Measurements from ENCODE around the gene MRPL52.
"Not testable (repeated sequence)": the region's sequence is repeated elsewhere in the genome, so short reads cannot be mapped to it uniquely, and the experiment has no call there.

MRPL52 gene

DNA sequence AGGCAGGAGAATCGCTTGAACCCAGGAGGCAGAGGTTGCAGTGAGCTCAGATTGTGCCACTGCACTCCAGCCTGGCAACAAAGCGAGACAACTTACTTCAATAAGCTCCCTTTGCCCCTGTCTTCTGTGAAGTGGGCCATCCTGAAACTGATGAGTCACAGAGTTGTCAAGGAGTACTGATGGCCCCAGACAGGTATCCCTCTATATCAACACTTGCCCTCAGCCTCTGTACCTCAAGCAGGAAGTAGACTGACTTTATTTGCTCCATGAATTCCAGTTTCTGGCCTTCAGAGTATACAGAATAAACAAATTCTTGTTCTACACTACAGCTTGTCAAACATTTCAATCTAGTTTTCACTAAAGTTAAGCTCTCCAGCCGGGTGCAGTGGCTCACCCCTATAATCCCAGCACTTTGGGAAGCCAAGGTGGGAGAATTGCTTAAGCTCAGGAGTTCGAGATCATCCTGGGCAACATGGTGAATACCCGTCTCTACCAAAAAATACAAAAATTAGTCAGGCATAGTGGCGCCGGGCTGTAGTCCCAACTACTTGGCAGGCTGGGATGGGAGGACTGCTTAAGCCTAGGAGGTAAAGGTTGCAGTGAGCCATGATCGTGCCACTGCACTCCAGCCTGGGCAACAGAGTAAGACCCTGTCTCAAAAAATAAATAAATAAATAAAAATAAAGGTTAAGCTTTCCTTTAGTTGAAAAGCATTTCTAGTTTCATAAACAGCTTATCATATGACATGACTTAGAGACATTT, 25.5 kb downstream of the MRPL52 start:
- DNase-seq: no peak

DNA sequence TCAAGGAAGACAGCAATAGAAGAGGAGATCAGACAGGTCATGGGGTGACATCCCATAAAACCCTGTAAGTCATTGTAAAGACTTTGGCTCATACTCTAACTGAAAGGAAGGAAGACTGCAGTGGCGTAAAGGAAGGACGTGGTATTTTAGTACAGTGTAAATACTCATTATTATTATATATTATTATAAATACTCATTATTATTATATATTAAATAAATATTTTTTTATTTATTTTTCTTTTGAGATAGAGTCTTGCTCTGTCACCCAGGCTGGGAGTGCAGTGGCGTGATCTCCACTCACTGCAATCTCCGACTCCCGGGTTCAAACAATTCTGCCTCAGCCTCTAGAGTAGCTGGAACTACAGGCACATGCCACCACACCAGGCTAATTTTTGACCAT, 26.7 kb downstream of the MRPL52 start:
- DNase-seq: no peak

DNA sequence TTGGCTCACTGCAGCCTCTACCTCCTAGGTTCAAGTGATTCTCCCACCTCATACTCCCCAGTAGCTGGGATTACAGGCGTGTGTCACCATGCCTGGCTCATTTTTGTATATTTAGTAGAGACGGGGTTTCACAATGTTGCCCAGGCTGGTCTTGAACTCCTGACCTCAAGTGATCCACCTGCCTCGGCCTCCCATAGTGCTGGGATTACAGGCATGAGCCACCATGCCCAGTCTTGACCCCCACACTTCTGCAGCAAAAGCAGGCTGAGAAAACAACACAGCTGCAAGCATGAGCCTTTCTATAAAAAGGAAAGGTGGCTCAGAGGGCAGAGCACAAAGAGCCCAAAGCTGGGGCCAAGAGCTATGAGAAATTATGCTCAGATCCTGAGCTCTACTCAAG, 30.7 kb downstream of the MRPL52 start:
- DNase-seq: not testable (repeated sequence)

DNA sequence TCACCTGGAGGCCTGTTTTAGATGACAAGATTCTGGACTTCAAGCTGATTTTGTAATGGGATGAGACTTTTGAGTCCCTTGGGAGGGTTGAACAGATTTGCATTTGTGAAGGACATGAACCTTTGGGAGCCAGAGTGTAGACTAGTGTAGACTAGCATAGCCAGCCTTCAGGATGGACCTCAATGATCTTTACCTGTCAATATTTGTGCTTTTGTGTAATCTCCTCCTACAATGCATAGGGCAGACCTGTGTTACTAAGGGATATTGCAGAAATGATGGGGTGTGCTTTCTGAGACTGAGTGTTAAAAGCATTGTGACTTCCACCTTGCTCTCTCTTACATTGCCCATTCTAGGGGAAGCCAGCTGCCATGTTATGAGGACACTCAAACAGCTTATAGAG, 32.0 kb downstream of the MRPL52 start:
- no peak for DNase-seq

DNA sequence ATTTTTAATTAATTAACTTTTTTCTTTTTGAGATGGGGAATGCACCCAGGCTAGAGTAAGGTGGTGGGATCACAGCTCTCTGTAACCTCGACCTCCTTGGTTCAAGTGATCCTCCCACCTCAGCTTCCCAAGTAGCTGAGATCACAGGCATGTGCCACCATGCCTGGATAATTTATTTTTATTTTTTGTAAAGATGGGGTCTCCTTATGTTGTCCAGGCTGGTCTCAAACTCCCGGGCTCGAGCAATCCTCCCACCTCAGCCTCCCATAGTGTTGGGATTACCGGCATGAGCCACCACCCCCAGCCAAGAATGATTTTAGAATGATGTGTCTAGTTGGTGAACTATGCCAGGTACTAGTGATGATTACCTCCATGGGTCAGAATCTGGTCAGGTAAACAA, 35.3 kb downstream of the MRPL52 start:
- DNase-seq: no peak

DNA sequence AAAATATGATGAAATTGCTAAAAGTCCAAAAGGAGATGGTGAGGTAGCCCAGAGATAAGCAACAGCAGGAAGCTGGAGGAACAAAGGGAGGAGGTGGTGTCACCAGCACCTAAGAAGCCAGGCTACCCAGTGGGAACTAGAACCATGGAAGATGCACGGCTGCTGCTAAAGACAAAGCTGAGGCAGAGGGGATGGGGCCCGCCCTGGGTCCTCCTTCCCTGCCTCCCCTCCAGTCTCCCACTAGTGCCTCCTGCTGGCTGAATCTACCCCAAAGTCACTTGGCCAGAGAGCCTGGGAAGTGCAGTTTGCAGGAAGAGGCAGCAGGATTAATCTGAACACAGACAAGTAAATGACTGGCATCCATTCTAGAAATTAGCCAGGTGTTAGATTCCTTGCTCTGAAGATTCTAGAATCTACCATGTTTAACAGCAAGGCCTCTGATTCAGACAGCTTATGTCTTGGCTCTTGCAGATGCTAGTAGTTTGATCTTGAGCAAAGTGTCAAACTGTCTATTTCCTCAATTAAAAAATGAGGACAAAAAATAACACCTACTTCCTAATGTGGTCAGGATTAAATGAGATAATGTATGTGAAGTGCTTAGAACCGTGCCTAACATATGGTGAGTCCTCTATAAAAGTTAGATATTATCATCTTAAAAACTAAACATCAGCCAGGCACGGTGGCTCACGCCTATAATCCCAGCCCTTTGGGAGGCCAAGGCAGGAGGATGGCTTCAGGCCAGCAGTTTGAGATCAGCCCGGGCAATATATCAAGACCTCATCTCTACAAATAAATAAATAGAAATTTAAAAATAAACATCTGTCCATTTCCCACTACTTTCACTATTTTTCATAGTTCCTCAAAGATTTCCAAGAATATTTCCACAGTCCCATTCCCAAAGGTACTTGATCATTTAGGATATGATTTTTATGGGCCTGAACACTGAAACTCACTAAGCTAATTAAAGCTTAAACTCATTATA, 36.0 kb downstream of the MRPL52 start:
- DNase-seq: no peak

DNA sequence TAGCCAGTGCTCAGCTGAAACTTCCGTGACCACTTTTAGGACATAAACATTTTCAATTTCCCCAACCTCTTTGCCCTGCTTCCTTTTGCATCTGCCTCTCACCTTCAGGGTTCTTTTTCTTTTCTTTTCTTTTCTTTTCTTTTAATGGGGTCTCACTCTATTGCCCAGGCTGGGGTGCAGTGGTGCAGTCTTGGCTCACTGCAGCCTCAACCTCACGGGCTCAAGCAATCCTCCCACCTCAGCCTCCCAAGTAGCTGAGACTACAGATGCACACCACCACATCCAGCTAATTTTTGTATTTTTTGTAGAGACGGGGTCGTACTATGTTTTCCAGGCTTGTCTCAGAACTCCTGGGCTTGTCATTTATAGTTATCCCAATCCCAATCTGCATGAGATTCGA, 37.2 kb downstream of the MRPL52 start:
- DNase-seq: no peak

DNA sequence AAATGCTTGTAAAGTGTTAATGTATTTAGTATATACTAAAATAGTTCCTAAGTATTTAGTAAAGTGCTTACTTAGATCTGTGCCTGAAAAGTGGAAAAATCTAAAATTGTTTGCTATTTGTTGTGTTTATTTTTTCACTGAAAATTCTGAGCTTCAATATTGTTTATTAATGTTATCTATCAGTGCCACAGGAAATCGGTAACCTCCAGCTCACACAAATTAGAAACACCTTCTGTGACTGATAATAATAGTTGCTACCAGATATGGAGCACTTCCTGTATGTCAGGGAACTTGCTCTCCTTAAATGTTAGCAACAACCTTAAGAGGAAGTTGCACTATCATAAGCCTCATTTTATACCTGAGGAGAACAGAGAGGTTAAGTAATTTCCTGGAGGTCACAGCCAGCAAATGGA, 41.1 kb downstream of the MRPL52 start:
- DNase-seq: no peak

DNA sequence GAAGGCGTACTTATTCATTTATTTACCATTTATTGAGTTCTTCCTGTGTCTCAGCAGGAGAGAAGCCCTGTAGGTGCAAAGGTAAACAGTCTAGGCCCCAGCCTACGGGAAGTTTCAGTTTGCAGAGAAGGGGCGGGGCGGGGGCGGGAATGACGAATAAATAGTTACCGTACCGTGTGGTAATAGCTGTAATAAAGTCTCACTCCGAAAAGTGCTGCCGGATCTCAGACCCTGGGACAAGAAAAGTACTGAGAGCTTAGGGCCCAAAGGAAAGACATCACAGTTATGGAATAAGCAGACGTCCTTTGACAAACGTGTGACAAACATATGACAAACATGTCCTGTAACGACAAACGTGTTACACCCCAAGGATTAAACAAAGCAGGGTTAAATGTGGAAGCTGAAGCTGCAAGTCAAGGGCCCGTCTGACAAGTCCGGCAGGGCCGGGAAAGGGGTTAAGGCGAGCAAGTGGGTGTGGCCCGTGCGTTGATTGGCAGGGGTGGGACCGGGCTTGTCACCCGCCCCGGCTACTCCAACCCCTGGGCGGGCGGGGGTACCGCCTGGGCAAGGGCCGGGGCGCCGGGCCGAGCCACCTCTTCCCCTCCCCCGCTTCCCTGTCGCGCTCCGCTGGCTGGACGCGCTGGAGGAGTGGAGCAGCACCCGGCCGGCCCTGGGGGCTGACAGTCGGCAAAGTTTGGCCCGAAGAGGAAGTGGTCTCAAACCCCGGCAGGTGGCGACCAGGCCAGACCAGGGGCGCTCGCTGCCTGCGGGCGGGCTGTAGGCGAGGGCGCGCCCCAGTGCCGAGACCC, 41.7 kb downstream of the MRPL52 start, which contains the start of gene LRP10:
Gene LRP10 (plus strand): TSS at position 517 of the 809 bp plus-strand sequence. CDS start 564 bp downstream, outside the sequence.
- peak; percentile 75 for DNase-seq

DNA sequence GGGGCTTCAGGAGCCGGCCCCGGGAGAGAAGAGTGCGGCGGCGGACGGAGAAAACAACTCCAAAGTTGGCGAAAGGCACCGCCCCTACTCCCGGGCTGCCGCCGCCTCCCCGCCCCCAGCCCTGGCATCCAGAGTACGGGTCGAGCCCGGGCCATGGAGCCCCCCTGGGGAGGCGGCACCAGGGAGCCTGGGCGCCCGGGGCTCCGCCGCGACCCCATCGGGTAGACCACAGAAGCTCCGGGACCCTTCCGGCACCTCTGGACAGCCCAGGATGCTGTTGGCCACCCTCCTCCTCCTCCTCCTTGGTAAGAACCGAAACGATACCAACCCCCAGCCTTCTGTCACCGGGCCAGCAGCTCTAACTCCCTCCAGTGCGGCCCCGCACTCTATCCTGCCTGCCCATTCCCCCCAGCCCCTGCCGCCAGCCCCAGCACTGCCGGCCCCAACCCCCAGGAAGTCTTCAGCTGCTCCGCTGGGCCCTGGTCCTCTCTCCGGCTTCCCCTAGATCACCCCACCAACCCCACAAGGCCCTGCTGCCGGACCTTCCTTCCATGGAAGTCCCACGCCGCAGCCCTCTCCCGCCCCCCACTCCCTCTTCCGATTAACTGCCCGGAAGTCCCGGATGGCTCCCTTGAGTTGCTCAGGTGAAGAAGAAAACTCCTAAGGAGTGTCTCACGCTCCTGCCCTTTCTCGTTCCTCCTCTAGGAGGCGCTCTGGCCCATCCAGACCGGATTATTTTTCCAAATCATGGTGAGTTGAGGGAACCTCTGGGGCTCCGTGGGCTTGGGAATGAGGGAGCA, 42.5 kb downstream of the MRPL52 start:
- peak; percentile 81 for DNase-seq

DNA sequence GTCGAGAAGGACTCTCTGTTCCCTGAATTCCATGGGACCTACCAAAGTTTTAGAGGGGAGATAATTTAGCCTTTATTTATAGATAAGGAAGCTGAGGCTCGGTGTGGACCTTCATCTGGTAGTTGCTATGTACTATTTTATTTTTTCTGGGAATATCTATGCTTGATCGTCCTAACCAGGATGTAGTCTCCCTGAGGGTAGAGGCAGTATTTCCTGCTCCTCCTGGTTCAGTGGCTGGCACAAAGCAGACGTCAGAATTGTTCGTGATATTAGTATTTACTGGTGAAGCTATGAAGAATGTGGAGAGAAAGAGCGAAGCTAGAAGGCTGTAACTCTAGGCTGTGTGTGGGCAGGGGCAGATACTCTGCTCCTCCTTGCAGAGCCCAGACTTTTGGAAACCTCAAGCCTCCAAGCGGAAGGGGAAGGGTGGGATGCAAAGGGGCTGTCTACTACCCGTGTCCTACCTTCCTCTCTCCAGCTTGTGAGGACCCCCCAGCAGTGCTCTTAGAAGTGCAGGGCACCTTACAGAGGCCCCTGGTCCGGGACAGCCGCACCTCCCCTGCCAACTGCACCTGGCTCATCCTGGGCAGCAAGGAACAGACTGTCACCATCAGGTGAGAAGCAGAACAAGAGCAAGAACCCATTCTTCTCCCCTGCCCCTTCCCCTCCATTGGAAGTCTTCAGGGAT, 43.3 kb downstream of the MRPL52 start:
- no peak for DNase-seq

DNA sequence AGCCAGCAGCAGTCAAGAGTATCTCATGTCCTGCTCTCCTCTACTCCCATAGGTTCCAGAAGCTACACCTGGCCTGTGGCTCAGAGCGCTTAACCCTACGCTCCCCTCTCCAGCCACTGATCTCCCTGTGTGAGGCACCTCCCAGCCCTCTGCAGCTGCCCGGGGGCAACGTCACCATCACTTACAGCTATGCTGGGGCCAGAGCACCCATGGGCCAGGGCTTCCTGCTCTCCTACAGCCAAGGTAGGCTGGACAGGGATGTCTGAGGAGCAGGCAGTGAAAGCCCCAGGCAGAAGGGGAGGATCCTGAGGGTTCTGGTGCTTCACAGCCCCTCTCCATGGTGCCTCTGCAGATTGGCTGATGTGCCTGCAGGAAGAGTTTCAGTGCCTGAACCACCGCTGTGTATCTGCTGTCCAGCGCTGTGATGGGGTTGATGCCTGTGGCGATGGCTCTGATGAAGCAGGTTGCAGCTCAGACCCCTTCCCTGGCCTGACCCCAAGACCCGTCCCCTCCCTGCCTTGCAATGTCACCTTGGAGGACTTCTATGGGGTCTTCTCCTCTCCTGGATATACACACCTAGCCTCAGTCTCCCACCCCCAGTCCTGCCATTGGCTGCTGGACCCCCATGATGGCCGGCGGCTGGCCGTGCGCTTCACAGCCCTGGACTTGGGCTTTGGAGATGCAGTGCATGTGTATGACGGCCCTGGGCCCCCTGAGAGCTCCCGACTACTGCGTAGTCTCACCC, 45.5 kb downstream of the MRPL52 start:
- no peak for DNase-seq

DNA sequence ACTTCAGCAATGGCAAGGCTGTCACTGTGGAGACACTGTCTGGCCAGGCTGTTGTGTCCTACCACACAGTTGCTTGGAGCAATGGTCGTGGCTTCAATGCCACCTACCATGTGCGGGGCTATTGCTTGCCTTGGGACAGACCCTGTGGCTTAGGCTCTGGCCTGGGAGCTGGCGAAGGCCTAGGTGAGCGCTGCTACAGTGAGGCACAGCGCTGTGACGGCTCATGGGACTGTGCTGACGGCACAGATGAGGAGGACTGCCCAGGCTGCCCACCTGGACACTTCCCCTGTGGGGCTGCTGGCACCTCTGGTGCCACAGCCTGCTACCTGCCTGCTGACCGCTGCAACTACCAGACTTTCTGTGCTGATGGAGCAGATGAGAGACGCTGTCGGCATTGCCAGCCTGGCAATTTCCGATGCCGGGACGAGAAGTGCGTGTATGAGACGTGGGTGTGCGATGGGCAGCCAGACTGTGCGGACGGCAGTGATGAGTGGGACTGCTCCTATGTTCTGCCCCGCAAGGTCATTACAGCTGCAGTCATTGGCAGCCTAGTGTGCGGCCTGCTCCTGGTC, 46.1 kb downstream of the MRPL52 start:
- DNase-seq: no peak

DNA sequence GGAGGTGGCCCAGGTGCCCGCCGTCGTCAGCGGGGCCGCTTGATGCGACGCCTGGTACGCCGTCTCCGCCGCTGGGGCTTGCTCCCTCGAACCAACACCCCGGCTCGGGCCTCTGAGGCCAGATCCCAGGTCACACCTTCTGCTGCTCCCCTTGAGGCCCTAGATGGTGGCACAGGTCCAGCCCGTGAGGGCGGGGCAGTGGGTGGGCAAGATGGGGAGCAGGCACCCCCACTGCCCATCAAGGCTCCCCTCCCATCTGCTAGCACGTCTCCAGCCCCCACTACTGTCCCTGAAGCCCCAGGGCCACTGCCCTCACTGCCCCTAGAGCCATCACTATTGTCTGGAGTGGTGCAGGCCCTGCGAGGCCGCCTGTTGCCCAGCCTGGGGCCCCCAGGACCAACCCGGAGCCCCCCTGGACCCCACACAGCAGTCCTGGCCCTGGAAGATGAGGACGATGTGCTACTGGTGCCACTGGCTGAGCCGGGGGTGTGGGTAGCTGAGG, 47.4 kb downstream of the MRPL52 start:
- no peak for DNase-seq

DNA sequence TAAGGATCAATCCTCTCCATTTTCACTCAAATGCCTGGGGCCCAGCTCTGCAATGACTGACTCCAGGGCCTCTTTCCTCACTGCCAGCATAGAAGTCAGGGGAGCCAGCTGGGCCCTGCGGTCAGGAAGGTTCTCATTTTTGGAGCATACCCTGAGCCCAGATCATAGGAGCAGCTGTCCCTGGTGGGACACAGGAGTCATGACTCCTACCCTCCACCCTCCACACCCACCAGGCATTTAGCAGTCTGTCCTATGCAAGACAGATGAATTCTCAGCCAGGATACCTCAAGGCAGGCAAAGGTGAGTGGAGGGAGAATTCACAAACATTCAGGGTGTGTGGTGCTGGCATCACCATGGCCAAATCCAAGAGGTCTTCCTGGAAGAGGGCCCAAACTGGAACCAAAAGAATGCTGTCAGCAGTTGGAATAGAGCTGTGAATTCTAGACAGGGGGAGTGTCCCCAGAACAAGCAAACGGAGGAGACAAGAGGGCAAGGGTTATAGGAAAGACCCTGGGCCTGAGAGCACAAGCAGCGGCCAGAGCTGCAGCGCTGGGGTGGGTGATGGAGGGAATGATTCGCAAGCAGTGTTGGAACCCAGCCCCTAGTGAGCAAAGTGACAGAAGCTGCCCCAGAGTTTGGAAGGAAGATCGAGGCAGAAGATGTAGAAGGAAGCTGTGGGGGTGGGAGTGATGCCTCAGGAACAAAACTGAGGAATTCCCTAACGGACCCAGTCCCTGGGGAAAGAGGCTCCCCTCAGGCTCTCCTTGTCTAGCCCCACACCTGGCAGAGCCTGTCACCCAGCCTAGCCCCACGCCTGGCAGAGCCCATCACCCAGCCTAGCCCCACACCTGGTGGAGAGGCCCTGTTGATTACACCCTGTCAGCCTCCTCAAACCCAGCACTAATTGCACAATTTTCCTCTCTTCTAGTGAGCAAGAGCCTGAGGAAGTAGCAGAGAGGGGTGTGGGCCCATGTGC, 48.9 kb downstream of the MRPL52 start:
- no peak for DNase-seq

DNA sequence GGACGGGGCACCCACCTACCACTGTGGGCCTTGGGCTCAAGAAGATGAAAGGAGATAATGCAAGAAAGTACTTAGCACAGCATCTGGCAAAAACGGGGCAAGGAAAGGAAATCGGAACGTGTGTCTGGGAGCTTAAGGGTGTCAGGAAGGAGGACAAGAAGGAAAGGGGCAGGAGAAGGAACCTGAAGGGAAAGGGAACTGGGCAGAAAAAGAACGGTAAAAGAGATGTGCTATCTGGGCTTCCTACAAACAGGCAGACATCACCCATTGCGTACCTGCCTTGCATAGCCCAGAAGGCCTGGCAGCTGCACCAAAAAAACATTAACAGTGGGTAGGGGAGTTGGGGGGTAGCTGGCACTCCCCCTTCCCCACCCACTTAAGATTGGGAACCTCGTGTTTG, 52.4 kb downstream of the MRPL52 start:
- DNase-seq: no peak

DNA sequence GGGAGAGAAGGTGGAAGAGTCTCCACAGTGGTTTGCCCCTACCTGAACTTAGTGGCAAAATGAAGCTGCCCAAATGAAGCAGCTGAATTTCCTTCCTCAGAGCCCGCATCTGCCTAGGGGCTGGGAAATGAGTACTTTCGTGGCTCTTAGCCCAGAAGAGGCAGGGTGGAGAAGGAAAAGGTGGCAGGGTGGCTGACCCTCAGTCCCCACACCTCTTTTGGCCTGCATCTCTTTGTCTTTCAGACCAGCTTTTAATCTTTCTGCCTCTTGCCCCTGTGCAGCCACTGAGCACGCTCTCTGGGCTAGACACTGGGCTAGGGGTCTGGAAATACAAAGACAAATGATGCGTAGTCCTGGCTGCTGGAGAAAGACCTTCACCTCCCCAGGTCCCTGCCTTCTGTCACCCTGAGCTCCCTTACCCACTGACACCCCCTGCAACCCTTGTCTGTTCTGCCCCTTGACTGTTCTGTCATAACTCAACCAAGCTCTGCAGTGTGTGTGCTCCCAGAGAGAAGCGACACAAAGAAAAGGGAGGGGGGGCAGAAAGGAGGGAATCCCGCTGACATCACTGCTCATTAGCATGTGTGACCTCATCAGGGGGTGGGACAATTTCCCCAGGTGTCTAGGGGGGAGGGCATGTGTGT, 53.0 kb downstream of the MRPL52 start:
- DNase-seq: peak; percentile 46

Measured in fibroblast of skin of right biceps (primary cell).